K562 treated with DMSO at 1 percent for 12 hours (cell line): ENCODE measurements around the gene VAMP5. TPM values are rescaled to one million over a fixed set of nuclear protein-coding genes. Genes with fewer than 3 reads are reported as not detected.

Source experiments
- total RNA-seq: library from RNA; unstranded; fragments of 300-600 nt; gene quantifications from 2 replicates; pipeline ENCODE4 v1.2.3, GENCODE V29; 2022; ENCODE audit not compliant: insufficient read depth

The VAMP5 gene
- total RNA-seq, result 3.6 TPM in 1 of 2 replicates, not detected in the other

GRCh38 chr2:85584354-85584856 is at the start of gene VAMP5:
Gene VAMP5, plus strand, starts transcription at chr2:85584431. Its CDS starts 60 bp downstream, at chr2:85584491.

GRCh38 chr2:85538507-85539360 is 45.5 kb upstream of the VAMP5 start, which contains the start of gene MAT2A:
Gene MAT2A, plus strand, starts transcription at chr2:85539168. Its CDS starts 120 bp downstream, at chr2:85539288.

GRCh38 chr2:85561280-85562212 is 22.7 kb upstream of the VAMP5 start, which contains the start of gene GGCX:
Gene GGCX, minus strand, starts transcription at chr2:85561493. Its CDS starts 65 bp downstream, at chr2:85561428.

GRCh38 chr2:85577386-85578242 is 6.6 kb upstream of the VAMP5 start, which contains the start of gene VAMP8:
Gene VAMP8, plus strand, starts transcription at chr2:85577586. Its CDS starts 61 bp downstream, at chr2:85577647.

GRCh38 chr2:85595301-85596025 is 11.2 kb downstream of the VAMP5 start, which contains the start of gene RNF181:
Gene RNF181, plus strand, starts transcription at chr2:85595745. Its CDS starts 19 bp downstream, at chr2:85595764.

GRCh38 chr2:85602476-85603234 is 18.4 kb downstream of the VAMP5 start, which contains the start of gene TMEM150A:
Gene TMEM150A, minus strand, starts transcription at chr2:85602698. Its CDS starts 750 bp downstream, at chr2:85601948.

GRCh38 chr2:85611705-85612587 is 27.7 kb downstream of the VAMP5 start, which contains the start of gene C2orf68:
Gene C2orf68, minus strand, starts transcription at chr2:85612066. Its CDS starts 82 bp downstream, at chr2:85611984.

Other genes starting within 250 kb of the VAMP5 start
- 20.0 and 38.5 TPM in 2 replicates for gene RETSAT, start 229.9 kb upstream of the VAMP5 start, total RNA-seq
- 17.5 and 31.3 TPM in 2 replicates for gene ELMOD3, start 229.7 kb upstream of the VAMP5 start, total RNA-seq
- 80.0 and 155 TPM in 2 replicates for gene CAPG, start 174.1 kb upstream of the VAMP5 start, total RNA-seq
- gene SH2D6, start 165.7 kb upstream of the VAMP5 start, total RNA-seq, result not detected in 2 replicates
- gene MAT2A, start 45.3 kb upstream of the VAMP5 start, total RNA-seq, result 65.4 and 197 TPM in 2 replicates
- 12.8 and 25.0 TPM in 2 replicates for gene GGCX, start 22.9 kb upstream of the VAMP5 start, total RNA-seq
- gene VAMP8, start 6.8 kb upstream of the VAMP5 start, total RNA-seq, result 157 and 192 TPM in 2 replicates
- 250 and 334 TPM in 2 replicates for gene RNF181, start 11.3 kb downstream of the VAMP5 start, total RNA-seq
- gene TMEM150A, start 18.3 kb downstream of the VAMP5 start, total RNA-seq, result 18.0 and 19.7 TPM in 2 replicates
- 26.1 and 53.7 TPM in 2 replicates for gene C2orf68, start 27.6 kb downstream of the VAMP5 start, total RNA-seq
- gene USP39, start 31.8 kb downstream of the VAMP5 start, total RNA-seq, result 60.4 and 106 TPM in 2 replicates
- not detected in 2 replicates for gene SFTPB, start 83.8 kb downstream of the VAMP5 start, total RNA-seq
- not detected in 2 replicates for gene GNLY, start 109.9 kb downstream of the VAMP5 start, total RNA-seq
- not detected in 2 replicates for gene ATOH8, start 169.6 kb downstream of the VAMP5 start, total RNA-seq